Occipital lobe (tissue), 2 donors: ENCODE data around the gene ZNF358. TPM values are rescaled to one million over a fixed set of nuclear protein-coding genes. Genes with fewer than 3 reads are reported as not detected.

Experiments used
- DNase-seq: peaks from one replicate; lab custom pipeline; 2025; lab: John Stamatoyannopoulos, UW
- total RNA-seq: library from RNA; depleted of rRNA; stranded (reverse); fragments of >200 nt; gene quantifications from one replicate; pipeline ENCODE4 v1.2.3, GENCODE V29; 2014

The ZNF358 gene
- total RNA-seq, 1 donor from 2014 or later: 9.0 TPM

DNA sequence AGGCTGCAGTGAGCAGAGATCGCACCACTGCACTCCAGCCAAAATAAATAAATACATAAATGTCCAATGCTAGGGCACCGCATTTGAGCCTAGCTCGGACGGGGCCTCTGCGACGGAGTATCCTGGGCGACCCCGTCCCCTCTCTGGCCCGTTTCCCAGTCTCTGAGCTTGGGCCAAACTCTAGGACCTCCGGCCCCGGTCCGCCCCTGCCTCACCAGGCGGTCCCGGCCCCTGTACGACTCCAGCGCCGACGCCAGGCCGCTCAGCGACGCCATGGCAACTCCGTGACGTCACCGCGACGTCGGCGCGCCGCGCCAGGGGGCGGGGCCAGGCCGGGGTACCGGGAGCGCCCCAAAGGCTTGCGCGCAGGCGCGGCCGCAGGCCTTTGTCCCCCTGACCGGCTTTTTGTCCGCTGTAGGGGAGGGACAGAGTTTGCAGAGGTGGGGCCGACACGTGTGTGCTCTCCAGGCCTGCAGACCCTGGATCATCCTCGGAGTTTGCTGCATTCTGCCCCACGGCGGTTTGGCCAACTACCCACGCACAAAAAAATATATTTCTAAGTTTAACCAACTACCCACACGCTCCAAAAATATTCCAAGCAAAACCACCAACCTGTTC lies 27.1 kb upstream of the ZNF358 start, which contains the start of gene PEX11G:
TSS of gene PEX11G (minus strand) at position 300 of the 618 bp plus-strand sequence. CDS start at position 275, 25 bp downstream.
- peak; percentile 82 for DNase-seq

DNA sequence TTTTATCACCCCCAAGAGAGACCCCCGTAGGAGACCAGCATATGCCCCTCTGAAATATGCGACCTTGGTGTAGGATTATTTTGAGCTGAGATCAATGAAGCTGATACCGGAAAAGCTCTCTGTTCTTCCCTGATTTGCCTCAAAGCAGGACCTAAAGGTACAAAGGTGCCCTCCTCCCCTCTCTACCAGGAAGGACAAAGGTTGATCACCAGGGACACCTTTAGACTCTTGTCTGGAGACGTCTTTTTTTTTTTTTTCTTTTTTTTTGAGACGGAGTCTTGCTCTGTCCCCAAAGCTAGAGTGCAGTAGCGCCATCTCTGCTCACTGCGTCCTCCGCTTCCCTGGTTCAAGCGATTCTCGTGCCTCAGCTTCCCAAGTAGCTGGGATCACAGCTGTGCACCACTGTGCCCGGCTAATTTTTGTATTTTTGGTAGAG lies 26.3 kb upstream of the ZNF358 start:
- no peak for DNase-seq

DNA sequence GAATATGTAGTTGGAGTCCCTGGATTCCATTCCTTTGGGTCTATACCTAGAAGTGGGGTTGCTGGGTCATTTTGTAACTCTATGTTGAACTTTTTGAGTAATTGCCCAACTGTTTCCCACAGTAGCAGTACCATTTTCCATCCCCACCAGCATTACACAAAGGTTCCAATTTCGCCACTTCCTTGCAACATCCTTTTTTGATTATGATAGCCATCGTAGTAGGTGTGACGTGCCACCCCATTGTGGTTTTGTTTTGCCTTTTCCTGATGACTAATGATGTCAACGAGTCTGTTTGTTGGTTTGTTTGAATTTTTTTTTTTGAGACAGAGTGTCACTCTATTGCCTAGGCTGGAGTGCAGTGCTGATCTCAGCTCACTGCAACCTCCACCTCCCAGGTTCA lies 23.8 kb upstream of the ZNF358 start:
- DNase-seq: no peak

DNA sequence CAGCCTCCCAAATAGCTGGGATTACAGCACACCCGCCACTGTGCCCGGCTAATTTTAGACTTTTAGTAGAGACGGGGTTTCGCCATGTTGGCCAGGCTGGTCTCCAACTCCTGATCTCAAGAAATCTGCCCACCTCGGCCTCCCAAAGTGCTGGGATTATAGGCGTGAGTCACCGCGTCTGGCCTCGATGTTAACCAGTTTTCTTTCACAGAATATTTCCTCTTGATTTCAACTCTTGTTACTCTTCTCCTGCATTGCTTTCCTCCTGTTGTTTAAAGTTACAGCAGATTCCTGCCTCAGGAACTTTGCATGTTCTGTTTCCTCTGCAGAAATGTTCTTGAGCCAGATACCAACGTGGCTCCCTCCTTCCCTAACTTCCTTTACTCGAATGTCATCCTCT lies 23.3 kb upstream of the ZNF358 start:
- no peak for DNase-seq

DNA sequence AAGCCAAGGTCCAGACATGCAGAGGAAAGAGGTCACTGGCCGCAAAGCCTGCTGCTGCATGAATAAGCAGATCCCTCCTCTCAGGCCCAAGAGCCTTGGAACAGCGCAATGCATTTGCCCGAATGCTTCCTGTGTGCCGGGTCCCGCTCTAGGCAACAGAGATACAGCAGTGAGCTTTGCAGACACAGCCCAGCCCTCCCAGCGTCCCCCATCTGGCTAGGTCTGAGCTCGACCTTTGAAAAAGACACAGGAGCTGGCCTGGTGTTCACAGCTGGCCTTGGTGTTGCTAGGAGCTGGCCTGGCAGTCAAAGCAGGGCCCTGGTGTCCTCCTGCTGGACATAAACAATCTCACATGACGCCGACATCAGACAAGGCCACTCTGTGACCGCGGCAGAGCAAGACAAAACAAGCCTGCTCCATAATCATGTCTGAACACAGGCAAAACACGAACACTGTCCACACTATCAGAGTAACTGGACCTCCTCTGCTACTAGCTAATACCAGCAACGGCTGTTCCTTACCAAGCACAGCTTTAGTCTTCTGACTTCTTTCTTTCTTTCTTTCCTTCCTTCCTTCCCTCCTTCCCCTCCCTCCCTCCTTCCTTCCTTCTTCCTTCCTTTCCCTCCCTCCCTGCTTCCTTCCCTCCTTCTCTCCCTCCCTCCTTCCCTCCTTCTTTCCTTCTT lies 21.3 kb upstream of the ZNF358 start:
- DNase-seq: peak; percentile 86

DNA sequence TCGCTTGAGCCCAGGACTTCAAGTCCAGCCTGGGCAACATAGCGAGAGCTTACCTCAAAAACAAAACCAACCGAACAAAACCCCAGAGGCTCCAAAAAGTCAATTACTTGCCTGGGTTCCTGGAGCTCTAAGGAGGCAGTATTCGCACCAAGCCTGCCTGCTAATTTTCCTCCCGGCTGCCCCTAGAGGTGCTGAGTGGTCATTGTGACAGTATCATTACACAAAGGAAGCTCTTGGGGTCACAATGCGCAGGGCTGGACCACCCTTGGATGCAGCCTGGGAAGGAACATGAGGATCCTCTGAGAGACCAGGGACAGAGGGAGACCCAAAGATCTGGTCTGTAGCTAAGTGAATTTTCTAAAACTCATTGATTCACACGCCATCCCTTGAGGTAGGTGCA lies 18.6 kb upstream of the ZNF358 start:
- DNase-seq: no peak

DNA sequence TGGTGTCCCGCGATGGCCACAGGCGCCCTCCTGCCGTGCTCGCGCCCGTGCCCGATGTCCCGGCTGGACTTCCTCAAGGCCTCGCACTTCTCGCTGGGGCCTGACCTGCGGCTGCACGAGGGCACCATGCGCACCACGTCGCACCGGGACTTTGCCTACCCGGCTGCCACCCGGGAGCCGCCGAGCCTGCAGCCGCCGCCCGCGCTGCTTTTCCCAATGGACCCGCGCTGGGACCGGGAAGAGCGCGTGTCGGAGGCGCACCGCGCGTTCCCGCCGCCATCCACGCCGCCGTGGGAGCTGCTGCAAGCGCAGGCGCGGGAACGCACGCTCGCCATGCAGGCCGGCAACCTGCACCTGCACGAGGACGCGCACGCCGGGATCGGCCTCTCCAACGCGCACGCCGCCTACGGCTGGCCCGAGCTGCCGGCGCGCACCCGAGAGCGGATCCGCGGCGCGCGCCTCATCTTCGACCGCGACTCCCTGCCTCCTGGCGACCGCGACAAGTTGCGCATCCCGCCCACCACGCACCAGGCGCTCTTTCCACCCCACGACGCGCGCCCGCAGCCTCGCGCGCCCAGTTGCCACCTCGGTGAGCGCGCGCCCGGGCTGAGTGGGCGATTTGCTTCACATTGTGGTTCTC lies 15.0 kb upstream of the ZNF358 start:
- DNase-seq: peak; percentile 79

DNA sequence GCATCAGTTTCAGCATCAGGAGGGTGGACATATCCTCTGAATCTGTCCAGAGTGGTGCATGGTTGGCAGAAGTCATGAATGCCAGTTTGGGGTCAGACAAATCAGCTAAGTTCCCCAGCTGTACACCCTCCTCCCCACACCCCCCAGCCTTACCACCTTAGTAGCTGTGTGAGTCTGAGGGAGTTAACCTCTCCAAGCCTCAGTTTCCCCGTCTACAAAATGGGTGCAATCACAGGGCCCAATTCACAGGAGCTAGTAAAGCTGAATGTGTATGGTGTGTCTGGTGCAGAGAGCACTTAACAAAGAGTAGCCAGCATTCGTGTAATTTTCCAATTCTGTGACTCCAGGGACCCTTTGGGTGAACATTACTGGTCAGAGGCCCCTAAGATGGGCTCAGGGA lies 13.4 kb upstream of the ZNF358 start:
- no peak for DNase-seq

DNA sequence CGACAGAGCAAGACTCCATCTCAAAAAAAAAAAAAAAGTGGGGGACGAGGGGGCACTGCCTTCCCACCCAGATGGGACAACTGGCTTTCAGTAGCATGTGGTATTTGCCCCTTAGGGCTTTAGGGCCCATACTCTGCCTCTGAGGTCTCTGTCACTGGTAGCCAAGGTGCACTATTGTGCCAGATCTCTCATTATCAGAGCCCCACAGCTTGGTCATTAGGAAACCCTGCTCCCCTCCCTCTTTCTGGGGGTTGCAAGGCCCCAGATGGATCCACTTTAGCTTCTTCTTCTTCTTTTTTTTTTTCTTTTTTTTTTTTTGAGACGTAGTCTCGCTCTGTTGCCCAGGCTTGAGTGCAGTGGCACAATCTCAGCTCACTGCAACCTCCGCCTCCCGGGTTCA lies 11.2 kb upstream of the ZNF358 start:
- no peak for DNase-seq

DNA sequence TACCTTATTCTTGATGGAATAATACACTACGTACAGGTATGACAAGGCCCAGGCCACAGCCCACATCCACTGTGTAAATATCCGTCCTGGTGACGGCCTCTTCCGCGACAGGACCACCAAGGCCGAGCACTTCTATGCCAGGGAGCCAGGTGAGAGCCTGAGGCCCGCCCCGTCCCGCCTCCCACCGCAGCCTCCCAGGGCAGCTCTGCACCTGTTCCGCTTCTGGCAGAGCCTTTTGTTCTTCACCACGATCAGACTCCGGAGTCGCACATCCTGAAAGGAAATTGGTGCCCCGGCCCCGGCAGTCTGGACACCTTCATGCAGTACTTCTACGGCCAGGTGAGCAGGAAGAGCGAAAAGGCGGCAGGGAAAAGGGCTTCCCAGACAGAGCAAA lies 10.6 kb upstream of the ZNF358 start:
- no peak for DNase-seq

DNA sequence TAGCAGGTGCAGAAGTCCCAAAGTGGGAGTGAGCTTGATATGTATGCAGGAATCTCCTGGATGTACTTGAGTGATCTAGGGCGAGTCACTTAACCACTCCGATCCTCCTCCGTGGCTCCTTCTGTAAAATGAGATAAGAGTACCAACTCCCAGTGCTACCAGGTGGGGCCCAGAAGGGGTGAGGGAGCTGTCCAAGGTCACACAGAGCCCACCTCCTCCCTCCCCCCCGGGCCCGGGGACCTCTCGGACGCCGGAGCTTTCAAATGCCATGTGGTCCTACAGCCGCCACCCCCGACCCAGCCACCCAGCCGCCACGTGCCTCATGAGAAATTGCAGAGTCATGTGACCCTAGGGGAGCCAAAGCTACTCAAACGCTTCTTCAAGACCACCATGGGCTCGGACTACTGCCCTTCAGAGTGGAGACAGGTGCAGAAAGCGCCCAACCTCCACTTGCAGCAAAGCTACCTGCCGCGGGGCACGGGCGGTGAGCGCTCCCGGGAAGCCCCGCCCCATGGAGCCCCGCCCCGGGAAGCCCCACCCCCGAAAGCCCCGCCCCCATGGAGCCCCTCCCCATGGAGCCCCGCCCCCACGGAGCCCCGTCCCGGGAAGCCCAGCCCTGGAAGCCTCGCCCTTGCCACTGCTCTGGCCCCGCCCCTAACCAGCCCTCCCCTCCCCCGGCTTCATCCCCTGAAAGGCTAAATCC lies 10.1 kb upstream of the ZNF358 start:
- DNase-seq: no peak

DNA sequence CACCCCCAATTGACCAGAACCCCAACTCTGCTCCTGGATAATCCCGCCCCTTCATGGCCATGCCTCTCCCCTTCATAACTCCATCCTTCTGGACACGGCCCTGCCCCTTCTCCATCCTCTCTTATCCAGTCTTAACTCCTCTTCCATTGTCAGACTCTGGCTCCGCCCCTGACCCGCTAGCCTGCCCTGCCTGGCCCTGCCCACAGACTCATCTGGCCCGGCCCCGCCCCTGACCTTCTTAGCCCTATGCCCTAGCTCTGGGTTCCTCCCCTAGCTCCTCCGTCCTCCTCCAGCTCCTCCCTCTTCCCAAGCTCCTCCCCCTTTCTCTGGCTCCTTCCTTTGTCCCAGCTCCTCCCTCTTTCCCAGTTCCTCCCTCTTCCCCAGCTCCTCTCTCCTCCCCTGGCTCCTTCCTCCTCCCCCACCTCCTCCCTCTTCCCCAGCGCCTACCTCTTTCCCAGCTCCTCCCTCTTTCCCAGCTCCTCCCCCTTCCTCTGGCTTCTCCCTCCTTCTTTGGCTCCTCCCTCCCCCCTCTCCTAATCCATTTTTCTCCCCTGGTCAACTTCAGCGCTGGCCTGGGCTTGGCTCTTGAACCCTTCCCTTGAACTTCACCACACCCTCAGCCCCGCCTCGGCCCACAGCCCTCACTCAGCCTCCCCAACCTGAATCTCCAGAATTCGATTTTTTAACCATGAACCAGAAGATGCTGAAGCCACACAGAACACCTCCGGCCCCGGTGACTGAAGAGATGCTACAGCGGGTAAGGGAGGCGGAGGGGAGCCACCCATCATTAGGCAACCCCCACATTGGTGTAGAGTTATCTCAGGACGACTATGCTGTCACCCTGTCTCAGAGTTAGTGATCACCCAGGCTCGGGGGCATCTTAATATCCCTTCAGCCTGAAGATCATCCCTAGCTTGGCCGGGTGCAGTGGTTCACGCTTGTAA lies 9.2 kb upstream of the ZNF358 start:
- DNase-seq: peak; percentile 33

DNA sequence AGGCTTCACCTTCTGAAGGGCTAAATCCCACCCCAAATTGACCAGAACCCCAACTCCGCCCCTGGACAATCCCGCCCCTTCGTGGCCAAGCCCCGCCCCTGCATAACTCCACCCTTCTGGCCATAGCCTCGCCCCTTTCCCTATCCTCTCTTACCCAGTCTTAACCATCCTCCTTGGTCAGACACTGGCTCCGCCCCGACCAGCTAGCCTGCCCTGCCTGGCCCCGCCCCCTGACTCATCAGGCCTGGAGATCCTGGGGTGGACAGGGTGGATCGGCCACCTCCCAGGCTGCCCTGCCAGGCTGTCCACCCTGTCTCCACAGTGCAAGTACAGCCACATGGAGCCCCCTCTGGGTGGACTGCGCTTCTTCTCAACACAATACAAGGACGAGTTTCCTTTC lies 8.0 kb upstream of the ZNF358 start:
- DNase-seq: no peak

DNA sequence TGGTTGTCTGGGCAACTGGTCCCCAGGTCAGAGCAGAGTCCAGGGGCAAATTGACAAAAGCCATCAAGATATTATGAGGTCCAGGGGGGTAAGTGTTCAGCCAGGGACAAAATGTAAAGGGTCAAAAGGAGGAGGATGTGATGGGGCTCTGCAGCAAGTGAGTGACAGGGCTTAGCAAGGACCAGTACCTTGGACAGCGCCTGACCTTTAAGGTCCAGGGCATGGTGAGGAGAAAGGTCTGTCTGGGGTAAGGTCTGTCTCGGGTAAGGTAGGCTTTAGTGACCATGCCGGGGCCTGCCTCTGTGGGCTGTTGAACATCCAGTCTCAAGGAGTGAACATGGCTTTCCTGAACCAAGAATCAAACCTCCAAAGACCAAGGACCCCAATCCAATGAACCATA lies 6.3 kb upstream of the ZNF358 start:
- no peak for DNase-seq

DNA sequence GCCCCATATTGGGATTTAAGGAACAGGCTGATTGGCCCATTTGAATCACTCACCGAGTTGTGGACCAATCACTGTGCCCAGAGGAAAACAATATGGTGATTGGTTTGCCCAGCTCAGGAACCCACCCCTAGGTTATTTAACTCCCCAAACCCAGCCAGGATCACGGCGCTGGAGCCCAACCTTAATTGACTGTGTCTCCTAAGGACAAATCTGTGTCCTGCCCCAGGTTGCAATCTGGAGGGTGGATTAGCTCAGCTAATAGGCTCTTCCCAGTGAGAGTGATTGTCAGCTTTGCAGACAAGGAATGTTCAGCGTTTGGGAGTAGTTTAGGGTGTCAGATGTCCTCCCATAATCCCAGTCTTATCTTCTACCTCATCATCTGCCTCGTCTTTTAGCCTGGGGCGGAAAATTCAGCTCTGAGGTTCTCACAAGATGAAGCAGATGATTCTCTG lies 3.5 kb upstream of the ZNF358 start:
- DNase-seq: no peak

DNA sequence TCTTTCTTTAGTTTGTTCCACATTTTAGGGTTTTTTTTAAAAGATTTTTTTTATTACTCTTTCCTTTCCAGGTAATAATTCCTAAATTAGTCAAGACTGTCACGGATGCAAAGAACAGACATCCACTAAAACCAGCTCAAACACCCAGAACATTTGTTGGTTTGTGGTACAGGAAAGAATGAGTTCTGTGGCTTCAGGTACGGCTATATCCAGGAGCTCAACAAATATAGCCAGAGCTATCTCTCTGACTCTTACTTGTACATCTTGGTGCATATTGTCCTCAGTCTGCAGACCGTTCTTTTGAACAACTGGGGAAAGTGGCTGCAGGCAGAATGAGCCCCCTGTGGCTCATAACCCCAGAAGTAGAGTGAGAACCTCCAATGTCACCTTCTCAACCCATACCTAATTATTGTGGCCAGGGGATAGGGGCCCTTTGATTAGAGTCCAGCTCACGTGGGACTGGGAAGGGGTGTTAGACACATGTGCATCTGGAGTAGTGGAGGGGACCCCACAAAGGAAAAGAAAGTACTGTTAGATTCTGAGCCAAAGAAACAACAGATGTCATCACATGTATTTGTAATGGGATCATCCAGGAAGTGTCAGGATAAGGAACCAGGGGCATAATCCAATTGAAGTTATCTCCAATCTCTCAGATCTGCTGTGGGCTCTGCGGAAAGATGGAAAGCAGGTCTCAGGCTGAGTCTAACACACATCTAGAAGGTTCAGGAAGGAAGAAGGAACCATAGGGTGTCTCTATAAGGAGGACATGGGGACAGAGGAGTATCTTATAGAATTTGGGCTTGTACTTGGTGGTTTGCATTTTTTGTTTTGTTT lies 1.9 kb upstream of the ZNF358 start:
- no peak for DNase-seq

DNA sequence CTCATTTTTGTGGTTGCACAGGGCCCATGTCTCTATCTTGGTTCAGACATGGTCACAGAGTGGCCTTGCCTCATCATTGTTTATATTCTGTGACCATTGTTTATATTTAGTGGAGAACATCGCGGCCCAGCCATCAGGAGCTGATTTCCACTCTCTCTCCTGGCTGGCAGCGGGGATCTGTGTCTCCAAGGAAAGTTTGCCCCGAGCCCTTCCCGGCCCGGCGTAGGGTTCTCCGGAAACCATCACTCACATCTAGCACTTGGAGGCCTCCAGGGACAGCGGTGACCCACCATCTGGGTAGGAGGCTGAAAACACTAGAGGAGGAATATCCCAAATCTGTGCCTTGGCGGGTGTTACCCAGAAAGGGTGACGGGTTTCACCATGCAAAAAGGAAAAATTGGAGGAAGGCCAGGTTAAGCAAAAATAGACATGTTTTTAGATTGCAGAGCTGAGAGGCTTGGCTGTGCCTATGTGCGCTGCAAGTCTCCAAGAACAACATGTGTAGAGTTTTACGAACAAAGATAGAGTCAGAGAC lies 726 bp upstream of the ZNF358 start:
- peak; percentile 16 for DNase-seq

DNA sequence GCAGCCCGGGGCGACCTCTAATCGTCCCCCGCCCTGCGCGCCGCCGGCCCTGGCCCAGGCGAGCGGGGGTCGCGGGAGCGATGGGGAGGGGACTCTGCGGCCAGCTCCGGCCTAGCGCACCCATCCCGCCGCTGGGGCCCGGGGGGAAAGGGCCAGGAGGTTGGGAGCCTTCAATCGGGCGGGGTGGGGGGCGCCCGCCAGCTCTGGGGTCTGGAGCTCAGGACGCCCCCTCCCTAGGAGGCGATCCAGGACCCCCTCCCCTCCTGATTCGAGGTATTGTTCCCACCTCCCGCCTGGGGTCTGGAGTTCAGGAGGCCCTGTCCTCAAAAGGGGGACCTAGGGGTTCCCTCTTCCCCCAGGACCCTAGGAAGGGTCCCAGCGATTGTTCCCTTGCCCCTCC lies 430 bp downstream of the ZNF358 start:
- no peak for DNase-seq

DNA sequence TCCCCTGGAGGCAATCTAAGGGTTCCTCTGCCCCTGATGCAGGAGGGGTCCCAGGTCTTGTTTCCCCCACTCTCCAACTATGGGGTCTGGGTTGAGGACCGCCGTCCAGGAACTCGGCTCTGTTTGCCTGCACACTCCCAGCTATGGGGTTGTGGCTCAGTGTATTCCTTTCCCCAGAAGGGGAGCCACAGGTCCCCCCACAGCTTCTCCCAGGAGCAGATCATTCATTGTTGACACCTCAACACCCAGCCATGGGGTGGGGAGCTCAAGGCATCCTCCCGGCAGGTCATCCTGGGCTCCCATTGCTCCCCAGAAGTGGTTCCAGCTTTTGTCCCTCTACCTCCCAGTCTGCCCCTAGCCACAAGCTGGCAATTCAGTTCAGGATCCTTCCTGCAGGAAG lies 975 bp downstream of the ZNF358 start:
- no peak for DNase-seq
